ENCODE results near the gene OR1F1. TPM values are rescaled to one million over a fixed set of nuclear protein-coding genes. Genes with fewer than 3 reads are reported as not detected.

The OR1F1 gene
- total and polyA plus RNA-seq, 9 of the 15 experiments (the other 6 are each of a cell fraction or from before 2014, with no cell fraction given) = 0.15 to 0.61 (median 0.35) TPM; not detected in 3

DNA sequence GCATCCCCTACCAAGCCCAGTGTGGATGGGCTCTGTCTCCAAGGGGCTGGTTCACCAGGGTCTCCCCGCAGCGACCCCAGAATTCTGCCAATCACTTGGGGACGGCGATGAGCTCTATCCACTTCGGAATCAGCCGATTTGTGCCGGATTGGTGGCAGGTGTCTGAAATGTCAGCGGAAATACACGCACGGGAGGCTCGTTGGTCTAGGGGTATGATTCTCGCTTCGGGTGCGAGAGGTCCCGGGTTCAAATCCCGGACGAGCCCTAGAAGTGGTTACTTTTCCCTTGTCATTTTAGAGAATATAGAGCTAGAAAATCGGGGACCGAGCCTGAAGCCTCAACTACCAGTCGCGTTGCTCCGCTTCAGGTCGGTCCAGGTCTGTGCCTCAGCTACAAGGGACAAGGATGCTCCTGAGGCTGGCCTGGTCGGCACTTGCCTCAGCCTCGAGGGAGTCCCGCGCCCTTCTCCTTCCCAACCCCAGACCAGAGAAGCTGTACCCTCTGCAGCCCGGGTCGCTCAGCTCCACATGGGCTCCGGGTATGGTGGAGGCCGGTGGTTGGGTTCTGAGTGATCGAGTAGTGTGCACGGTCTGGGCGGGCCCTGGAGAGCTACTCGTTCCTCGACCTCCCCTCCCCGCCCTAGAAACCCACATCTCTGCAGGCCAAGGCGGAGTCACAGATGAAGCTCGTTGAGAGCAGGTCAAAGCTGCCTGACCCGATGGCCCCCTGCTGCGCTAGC is 16.0 kb upstream of the OR1F1 start:
- no peaks in the 10 kb centered on the region for H3K36me3 ChIP-seq (ENCODE audit: control insufficient read depth, insufficient read depth, low read length)
- peak overlapping the region; percentile 6; the same call in 1 of the 2 replicates for H3K4me3 ChIP-seq
- POLR2A ChIA-PET = interaction anchor here (0.6 to 1.6 kb wide), 7 partner anchors 11 to 112 kb away, joined by 3 to 8 read pairs (median 3); partner anchors contain the start of gene ZNF263
- peak overlapping the region; percentile 14 for H2AFZ ChIP-seq (ENCODE audit: low read depth, low read length)
- DNase-seq (ENCODE audit: extremely low read depth in 1 of 4, low spot score in 3 of 4) = peak; percentile 69 to 83 (median 74)
- 3% methylated on average over 41 of the region's 41 CpGs for WGBS (ENCODE audit: insufficient coverage, low coverage, missing lambda C conversion rate)
- H3K9me1 ChIP-seq (ENCODE audit: control insufficient read depth, insufficient read depth, low read length) = no peaks in the 10 kb centered on the region
- intact Hi-C loops (cut with micrococcal nuclease) (loop anchor here (10.0 kb wide), 1 partner anchor 117 kb away; no protein-coding TSS in a partner anchor), in situ Hi-C loops (cut with MboI) (no loop called here)
- H3K4me1 ChIP-seq (replicated peaks in 1 of 2; ENCODE audit: control insufficient read depth in 2 of 2, insufficient read depth in 2 of 2, low read length in 2 of 2) = peaks cover 0 to 49% of the 10 kb centered on the region in 2 experiments; a peak in 3 of 5 replicates
- CTCF ChIA-PET (ENCODE audit: low intra/inter-chr PET ratio) = no interaction called here
- H4K20me1 ChIP-seq (replicated peaks; ENCODE audit: control insufficient read depth, insufficient read depth, low read length) = 0 out of 2 replicates have a peak, but pooled peaks cover 5% of the 10 kb centered on the region
- H3K27me3 ChIP-seq (ENCODE audit: control insufficient read depth in 2 of 2, insufficient read depth in 2 of 2, low read length in 2 of 2) = peaks cover 0 to 4% of the 10 kb centered on the region in 2 experiments; a peak in 1 of 5 replicates
- no peaks in the 10 kb centered on the region for H3K79me2 ChIP-seq (ENCODE audit: control insufficient read depth, insufficient read depth, low read length)
- TSS peak; percentile 99 for BruUV-seq (replicated peaks)
- no peak overlapping the region for H3K27ac ChIP-seq (ENCODE audit: extremely low read depth, low read depth, low read length)
- peak; percentile 66 for ATAC-seq
- peak overlapping the region; percentile 36 for H3K4me2 ChIP-seq (ENCODE audit: insufficient read depth, low read length)
- peak overlapping the region in 1 of 2 experiments; percentile 73; a peak in 2 of 4 replicates for H3K9ac ChIP-seq (ENCODE audit: insufficient read depth in 1 of 2, low read depth in 2 of 2, low read length in 2 of 2)
- H3K9me3 ChIP-seq (replicated peaks; ENCODE audit: control insufficient read depth, insufficient read depth, low read depth, low read length) = no peaks in the 10 kb centered on the region
- peak; percentile 83 for FAIRE-seq
- TF ChIP-seq MCM5 (IDR thresholded peaks at IDR 0.05; ENCODE audit: low read depth) (no peak), ZNF124 (CRISPR knock-in tag; IDR thresholded peaks at IDR 0.05) (no peak), TBP (optimal IDR thresholded peaks at IDR 0.05; ENCODE audit: low read depth, low read length) (peak; percentile 99), EP400 (IDR thresholded peaks at IDR 0.05) (no peak), CEBPZ (IDR thresholded peaks at IDR 0.05; ENCODE audit: borderline replicate concordance, low read depth, low read length) (no peak), ZNF174 (CRISPR knock-in tag; IDR thresholded peaks at IDR 0.05) (no peak), MEIS2 (IDR thresholded peaks at IDR 0.05; ENCODE audit: partially characterized antibody) (no peak), UBTF (IDR thresholded peaks at IDR 0.05; ENCODE audit: borderline replicate concordance in 1 of 2, low read depth in 2 of 2, low read length in 2 of 2) (peak in 1 of 2 experiments; percentile 77; a peak in 2 of 4 replicates), SMC3 (conservative IDR thresholded peaks at IDR 0.05; ENCODE audit: insufficient read depth, low read depth, low read length) (no peak)
- TF ChIP-seq, protein P1, sequence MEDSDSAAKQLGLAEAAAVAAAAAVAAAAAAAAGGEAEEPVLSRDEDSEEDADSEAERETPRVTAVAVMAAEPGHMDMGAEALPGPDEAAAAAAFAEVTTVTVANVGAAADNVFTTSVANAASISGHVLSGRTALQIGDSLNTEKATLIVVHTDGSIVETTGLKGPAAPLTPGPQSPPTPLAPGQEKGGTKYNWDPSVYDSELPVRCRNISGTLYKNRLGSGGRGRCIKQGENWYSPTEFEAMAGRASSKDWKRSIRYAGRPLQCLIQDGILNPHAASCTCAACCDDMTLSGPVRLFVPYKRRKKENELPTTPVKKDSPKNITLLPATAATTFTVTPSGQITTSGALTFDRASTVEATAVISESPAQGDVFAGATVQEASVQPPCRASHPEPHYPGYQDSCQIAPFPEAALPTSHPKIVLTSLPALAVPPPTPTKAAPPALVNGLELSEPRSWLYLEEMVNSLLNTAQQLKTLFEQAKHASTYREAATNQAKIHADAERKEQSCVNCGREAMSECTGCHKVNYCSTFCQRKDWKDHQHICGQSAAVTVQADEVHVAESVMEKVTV (CRISPR knock-in tag; IDR thresholded peaks at IDR 0.05) = no peak
- TF ChIP-seq, protein P2, sequence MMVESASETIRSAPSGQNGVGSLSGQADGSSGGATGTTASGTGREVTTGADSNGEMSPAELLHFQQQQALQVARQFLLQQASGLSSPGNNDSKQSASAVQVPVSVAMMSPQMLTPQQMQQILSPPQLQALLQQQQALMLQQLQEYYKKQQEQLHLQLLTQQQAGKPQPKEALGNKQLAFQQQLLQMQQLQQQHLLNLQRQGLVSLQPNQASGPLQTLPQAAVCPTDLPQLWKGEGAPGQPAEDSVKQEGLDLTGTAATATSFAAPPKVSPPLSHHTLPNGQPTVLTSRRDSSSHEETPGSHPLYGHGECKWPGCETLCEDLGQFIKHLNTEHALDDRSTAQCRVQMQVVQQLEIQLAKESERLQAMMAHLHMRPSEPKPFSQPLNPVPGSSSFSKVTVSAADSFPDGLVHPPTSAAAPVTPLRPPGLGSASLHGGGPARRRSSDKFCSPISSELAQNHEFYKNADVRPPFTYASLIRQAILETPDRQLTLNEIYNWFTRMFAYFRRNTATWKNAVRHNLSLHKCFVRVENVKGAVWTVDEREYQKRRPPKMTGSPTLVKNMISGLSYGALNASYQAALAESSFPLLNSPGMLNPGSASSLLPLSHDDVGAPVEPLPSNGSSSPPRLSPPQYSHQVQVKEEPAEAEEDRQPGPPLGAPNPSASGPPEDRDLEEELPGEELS (CRISPR knock-in tag; IDR thresholded peaks at IDR 0.05; ENCODE audit: borderline replicate concordance) = no peak
